Panc1 (cell line): Measurements from ENCODE around the gene PRPF4.

Experiments used
- CTCF ChIP-seq: fragments of 450-650 bp; IDR thresholded peaks from 2 replicates; pipeline ENCODE4 v1.5.1; 2017; ENCODE audit warnings: mild to moderate bottlenecking
- POLR2AphosphoS5 ChIP-seq: IDR thresholded peaks from 2 replicates; pipeline ENCODE4 v1.6.1; 2012; ENCODE audit warnings: mild to moderate bottlenecking, low read depth, low read length, moderate library complexity
- SIN3A ChIP-seq: IDR thresholded peaks from 2 replicates; pipeline ENCODE4 v1.6.1; 2012; ENCODE audit warnings: low read depth, mild to moderate bottlenecking, low read length, moderate library complexity, borderline replicate concordance; ENCODE audit not compliant: insufficient read depth
- TCF7L2 ChIP-seq: IDR thresholded peaks from 2 replicates; pipeline ENCODE4 v1.6.1; 2011; ENCODE audit warnings: mild to moderate bottlenecking, low read depth, low read length, inconsistent platforms
- TF ChIP-seq, protein P1 (sequence below), 2 experiments: IDR thresholded peaks; 2 replicates each; pipeline ENCODE4 v1.6.1; 2011 to 2012; ENCODE audit warnings: low read depth in 2 of 2, control low read depth in 1 of 2, low read length in 1 of 2, mild to moderate bottlenecking in 1 of 2, moderate library complexity in 1 of 2; ENCODE audit not compliant: insufficient read depth in 1 of 2

DNA sequence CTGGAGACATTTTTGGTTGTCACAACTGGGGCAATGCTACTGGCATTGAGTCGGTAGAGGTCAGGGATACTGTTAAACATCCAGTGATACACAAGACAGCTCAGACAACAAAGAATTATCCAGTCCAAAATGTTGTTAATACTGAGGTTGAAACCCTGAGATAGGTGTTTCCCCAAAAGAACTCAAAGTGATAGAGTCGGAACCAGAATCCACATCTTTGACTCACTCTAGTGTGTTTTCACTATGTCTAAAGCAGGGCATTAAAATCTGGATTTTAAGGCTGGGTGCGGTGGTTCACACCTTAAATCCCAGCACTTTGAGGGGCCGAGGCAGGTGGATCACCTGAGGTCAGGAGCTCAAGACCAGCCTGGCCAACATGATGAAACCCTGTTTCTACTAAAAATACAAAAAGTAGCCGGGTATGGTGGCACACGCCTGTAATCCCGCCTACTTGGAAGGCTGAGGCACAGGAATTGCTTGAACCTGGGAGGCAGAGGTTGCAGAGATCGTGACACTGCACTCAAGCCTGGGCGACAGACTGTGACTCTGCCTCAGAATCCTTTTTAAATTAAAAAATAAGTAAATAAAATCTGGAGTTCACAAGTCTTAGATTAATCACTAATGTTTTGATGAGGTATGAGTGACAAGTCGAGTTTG, 37.1 kb upstream of the PRPF4 start:
- no peak for TF ChIP-seq CTCF
- no peak for TF ChIP-seq POLR2AphosphoS5
- TF ChIP-seq, protein P1, sequence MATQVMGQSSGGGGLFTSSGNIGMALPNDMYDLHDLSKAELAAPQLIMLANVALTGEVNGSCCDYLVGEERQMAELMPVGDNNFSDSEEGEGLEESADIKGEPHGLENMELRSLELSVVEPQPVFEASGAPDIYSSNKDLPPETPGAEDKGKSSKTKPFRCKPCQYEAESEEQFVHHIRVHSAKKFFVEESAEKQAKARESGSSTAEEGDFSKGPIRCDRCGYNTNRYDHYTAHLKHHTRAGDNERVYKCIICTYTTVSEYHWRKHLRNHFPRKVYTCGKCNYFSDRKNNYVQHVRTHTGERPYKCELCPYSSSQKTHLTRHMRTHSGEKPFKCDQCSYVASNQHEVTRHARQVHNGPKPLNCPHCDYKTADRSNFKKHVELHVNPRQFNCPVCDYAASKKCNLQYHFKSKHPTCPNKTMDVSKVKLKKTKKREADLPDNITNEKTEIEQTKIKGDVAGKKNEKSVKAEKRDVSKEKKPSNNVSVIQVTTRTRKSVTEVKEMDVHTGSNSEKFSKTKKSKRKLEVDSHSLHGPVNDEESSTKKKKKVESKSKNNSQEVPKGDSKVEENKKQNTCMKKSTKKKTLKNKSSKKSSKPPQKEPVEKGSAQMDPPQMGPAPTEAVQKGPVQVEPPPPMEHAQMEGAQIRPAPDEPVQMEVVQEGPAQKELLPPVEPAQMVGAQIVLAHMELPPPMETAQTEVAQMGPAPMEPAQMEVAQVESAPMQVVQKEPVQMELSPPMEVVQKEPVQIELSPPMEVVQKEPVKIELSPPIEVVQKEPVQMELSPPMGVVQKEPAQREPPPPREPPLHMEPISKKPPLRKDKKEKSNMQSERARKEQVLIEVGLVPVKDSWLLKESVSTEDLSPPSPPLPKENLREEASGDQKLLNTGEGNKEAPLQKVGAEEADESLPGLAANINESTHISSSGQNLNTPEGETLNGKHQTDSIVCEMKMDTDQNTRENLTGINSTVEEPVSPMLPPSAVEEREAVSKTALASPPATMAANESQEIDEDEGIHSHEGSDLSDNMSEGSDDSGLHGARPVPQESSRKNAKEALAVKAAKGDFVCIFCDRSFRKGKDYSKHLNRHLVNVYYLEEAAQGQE (IDR thresholded peaks at IDR 0.05; ENCODE audit: insufficient read depth in 1 of 2, low read depth in 2 of 2, low read length in 1 of 2) = no peak
- no peak for TF ChIP-seq SIN3A
- no peak for TF ChIP-seq TCF7L2
